GM10266 (cell line): ENCODE results near the gene ABCG5.

Experiments used
- DNase-seq: peaks from one replicate; pipeline ENCODE4 v3.0.0; 2012; ENCODE audit errors: extremely low spot score
- TF ChIP-seq, protein P1 (sequence below): IDR thresholded peaks from 2 replicates; pipeline ENCODE4 v1.5.1; 2012; ENCODE audit warnings: mild to moderate bottlenecking, low read depth; ENCODE audit not compliant: control insufficient read depth, insufficient read depth; ENCODE audit errors: missing control alignments

Gene ABCG5

DNA sequence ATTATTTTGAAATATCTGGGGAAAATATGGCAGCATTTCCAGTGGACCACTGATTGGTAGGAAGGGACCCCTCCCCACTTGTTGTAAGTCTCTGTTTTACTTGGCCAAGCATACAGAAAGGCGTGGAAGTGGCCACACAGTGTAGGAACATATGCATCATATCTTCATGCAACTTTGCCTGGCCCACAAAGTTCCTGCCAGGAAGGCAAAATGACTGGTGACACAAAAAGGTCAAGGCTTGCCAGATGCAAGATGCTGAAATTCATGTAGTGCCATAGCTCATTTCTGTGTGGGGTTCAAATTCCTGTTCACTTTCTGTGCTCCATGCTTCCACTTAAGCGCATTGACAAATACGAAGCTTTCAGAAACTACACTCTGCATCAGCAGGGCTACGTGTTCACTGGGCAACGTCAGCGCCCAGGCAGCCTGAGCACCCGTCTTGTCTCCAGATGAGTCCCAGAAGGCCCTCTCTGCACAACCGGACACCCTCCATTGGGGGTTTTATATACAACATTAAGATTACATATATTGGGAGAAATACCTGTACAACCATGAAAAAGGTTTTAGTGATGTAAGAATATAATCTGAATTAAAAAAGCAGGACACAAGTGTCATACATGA, 61.2 kb downstream of the ABCG5 start:
- TF ChIP-seq, protein P1, sequence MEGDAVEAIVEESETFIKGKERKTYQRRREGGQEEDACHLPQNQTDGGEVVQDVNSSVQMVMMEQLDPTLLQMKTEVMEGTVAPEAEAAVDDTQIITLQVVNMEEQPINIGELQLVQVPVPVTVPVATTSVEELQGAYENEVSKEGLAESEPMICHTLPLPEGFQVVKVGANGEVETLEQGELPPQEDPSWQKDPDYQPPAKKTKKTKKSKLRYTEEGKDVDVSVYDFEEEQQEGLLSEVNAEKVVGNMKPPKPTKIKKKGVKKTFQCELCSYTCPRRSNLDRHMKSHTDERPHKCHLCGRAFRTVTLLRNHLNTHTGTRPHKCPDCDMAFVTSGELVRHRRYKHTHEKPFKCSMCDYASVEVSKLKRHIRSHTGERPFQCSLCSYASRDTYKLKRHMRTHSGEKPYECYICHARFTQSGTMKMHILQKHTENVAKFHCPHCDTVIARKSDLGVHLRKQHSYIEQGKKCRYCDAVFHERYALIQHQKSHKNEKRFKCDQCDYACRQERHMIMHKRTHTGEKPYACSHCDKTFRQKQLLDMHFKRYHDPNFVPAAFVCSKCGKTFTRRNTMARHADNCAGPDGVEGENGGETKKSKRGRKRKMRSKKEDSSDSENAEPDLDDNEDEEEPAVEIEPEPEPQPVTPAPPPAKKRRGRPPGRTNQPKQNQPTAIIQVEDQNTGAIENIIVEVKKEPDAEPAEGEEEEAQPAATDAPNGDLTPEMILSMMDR = no peak

GRCh38 chr2:43776324-43776723, 62.3 kb downstream of the ABCG5 start:
- no peak for DNase-seq
- TF ChIP-seq, protein P1 = no peak

More for the DNA sequence above, 61.2 kb downstream of the ABCG5 start:
- no peak for DNase-seq

GRCh38 chr2:43774617-43775016, 64.0 kb downstream of the ABCG5 start:
- DNase-seq = no peak
- TF ChIP-seq, protein P1 = no peak

- peak; percentile 83 for DNase-seq
- TF ChIP-seq, protein P1 = no peak
Observed at GRCh38 chr2:43773876-43774613, 64.6 kb downstream of the ABCG5 start, which contains the start of gene DYNC2LI1. Gene DYNC2LI1, plus strand, starts transcription at chr2:43774039. Its CDS starts 100 bp downstream, at chr2:43774139.

DNA sequence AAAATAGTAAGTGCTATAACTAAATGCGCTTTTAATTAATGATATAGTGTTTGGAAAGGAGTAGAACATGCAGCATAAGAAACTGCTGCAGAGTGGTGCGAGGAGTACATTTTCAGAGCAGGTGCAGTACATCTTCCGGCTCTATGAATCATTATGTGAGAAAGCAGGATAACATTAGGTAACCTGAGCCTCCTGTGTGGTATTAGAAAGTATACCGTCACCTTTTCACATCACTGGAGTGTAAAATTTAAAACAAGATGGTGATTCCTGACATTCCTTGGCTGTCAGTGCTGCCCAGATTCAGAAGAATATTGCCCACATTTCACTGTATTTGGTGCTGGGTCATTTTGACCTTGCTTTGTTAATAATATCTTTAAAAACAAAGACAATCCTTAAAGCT, 72.6 kb downstream of the ABCG5 start:
- DNase-seq = no peak
- TF ChIP-seq, protein P1 = no peak

DNA sequence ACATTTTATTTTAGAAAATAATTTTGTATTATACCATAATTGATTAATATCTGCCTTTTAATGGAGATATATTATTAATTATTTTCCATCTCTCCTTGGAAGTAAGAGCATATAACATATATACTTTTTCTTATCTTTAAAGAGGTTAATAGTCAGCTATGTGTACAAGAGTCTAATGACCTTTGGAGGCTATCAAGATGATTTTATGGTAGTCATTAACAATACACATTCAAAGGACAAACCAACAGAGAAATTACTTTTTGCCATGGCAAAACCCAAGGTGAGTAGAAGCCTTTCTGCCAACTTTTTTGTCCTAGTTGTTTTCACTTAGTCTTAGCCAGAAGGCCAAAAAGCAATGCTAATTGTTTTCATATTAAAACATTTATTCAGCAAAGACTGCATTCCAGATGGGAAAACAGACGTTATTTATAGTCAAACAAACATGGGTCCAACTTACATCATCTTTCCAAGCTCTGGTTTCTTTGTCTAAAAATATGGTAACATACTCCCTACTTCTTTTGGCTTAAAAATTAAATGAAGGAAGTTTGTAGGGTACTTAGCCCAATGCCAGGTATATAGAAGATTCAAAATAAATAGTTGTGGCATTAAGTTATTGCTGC, 74.4 kb downstream of the ABCG5 start:
- TF ChIP-seq, protein P1 = no peak
- DNase-seq = no peak
